Measurements from ENCODE around the gene SHROOM4.

The SHROOM4 gene

GRCh38 chrX:50813843-50814661, at the start of gene SHROOM4:
Gene SHROOM4, minus strand, starts transcription at chrX:50814194. Its CDS starts 176 bp downstream, at chrX:50814018.
- Histone ChIP-seq H3K4me1 (ENCODE audit: insufficient read depth, low read length) (no peaks in the 10 kb centered on the region), H3K36me3 (ENCODE audit: insufficient read depth, low read length) (no peaks in the 10 kb centered on the region), H3K27me3 (ENCODE audit: insufficient read depth, low read length) (peaks cover 23% of the 10 kb centered on the region), H2AFZ (ENCODE audit: low read depth, low read length) (peak within 1 kb of the TSS; percentile 95), H3K4me3 (ENCODE audit: low read length) (peak within 1 kb of the TSS; percentile 38), H3K9me3 (ENCODE audit: low read length) (no peaks in the 10 kb centered on the region)

GRCh38 chrX:50863471-50863870, 49.5 kb upstream of the SHROOM4 start:
- H3K4me3 ChIP-seq (ENCODE audit: low read length) = no peak overlapping the region
- no peaks in the 10 kb centered on the region for H3K4me1 ChIP-seq (ENCODE audit: insufficient read depth, low read length)
- no peak overlapping the region for H2AFZ ChIP-seq (ENCODE audit: low read depth, low read length)
- H3K9me3 ChIP-seq (ENCODE audit: low read length) = no peaks in the 10 kb centered on the region
- no peaks in the 10 kb centered on the region for H3K36me3 ChIP-seq (ENCODE audit: insufficient read depth, low read length)
- no peaks in the 10 kb centered on the region for H3K27me3 ChIP-seq (ENCODE audit: insufficient read depth, low read length)

GRCh38 chrX:50860518-50860917, 46.5 kb upstream of the SHROOM4 start:
- H3K27me3 ChIP-seq (ENCODE audit: insufficient read depth, low read length) = no peaks in the 10 kb centered on the region
- no peaks in the 10 kb centered on the region for H3K4me1 ChIP-seq (ENCODE audit: insufficient read depth, low read length)
- no peak overlapping the region for H2AFZ ChIP-seq (ENCODE audit: low read depth, low read length)
- H3K4me3 ChIP-seq (ENCODE audit: low read length) = no peak overlapping the region
- no peaks in the 10 kb centered on the region for H3K9me3 ChIP-seq (ENCODE audit: low read length)
- no peaks in the 10 kb centered on the region for H3K36me3 ChIP-seq (ENCODE audit: insufficient read depth, low read length)

GRCh38 chrX:50858548-50858947, 44.6 kb upstream of the SHROOM4 start:
- Histone ChIP-seq H3K27me3 (ENCODE audit: insufficient read depth, low read length) (no peaks in the 10 kb centered on the region), H3K4me3 (ENCODE audit: low read length) (no peak overlapping the region), H3K4me1 (ENCODE audit: insufficient read depth, low read length) (no peaks in the 10 kb centered on the region), H2AFZ (ENCODE audit: low read depth, low read length) (no peak overlapping the region), H3K36me3 (ENCODE audit: insufficient read depth, low read length) (no peaks in the 10 kb centered on the region), H3K9me3 (ENCODE audit: low read length) (no peaks in the 10 kb centered on the region)

GRCh38 chrX:50853399-50853798, 39.4 kb upstream of the SHROOM4 start:
- Histone ChIP-seq H3K27me3 (ENCODE audit: insufficient read depth, low read length) (no peaks in the 10 kb centered on the region), H3K36me3 (ENCODE audit: insufficient read depth, low read length) (no peaks in the 10 kb centered on the region), H2AFZ (ENCODE audit: low read depth, low read length) (no peak overlapping the region), H3K4me3 (ENCODE audit: low read length) (no peak overlapping the region), H3K4me1 (ENCODE audit: insufficient read depth, low read length) (no peaks in the 10 kb centered on the region), H3K9me3 (ENCODE audit: low read length) (no peaks in the 10 kb centered on the region)

- H3K4me3 ChIP-seq (ENCODE audit: low read length) = no peak overlapping the region
- no peaks in the 10 kb centered on the region for H3K9me3 ChIP-seq (ENCODE audit: low read length)
- H3K36me3 ChIP-seq (ENCODE audit: insufficient read depth, low read length) = no peaks in the 10 kb centered on the region
- no peaks in the 10 kb centered on the region for H3K27me3 ChIP-seq (ENCODE audit: insufficient read depth, low read length)
- H2AFZ ChIP-seq (ENCODE audit: low read depth, low read length) = no peak overlapping the region
- H3K4me1 ChIP-seq (ENCODE audit: insufficient read depth, low read length) = no peaks in the 10 kb centered on the region
These were observed 38.5 kb upstream of the SHROOM4 start for GRCh38 chrX:50852524-50852923.

GRCh38 chrX:50842221-50842620, 28.2 kb upstream of the SHROOM4 start:
- Histone ChIP-seq H3K4me1 (ENCODE audit: insufficient read depth, low read length) (no peaks in the 10 kb centered on the region), H2AFZ (ENCODE audit: low read depth, low read length) (no peak overlapping the region), H3K27me3 (ENCODE audit: insufficient read depth, low read length) (peaks cover 1% of the 10 kb centered on the region), H3K4me3 (ENCODE audit: low read length) (no peak overlapping the region), H3K9me3 (ENCODE audit: low read length) (no peaks in the 10 kb centered on the region), H3K36me3 (ENCODE audit: insufficient read depth, low read length) (no peaks in the 10 kb centered on the region)

GRCh38 chrX:50839730-50840129, 25.7 kb upstream of the SHROOM4 start:
- Histone ChIP-seq H3K36me3 (ENCODE audit: insufficient read depth, low read length) (no peaks in the 10 kb centered on the region), H3K9me3 (ENCODE audit: low read length) (no peaks in the 10 kb centered on the region), H3K4me3 (ENCODE audit: low read length) (no peak overlapping the region), H2AFZ (ENCODE audit: low read depth, low read length) (no peak overlapping the region), H3K27me3 (ENCODE audit: insufficient read depth, low read length) (peaks cover 2% of the 10 kb centered on the region), H3K4me1 (ENCODE audit: insufficient read depth, low read length) (no peaks in the 10 kb centered on the region)

- H3K4me3 ChIP-seq (ENCODE audit: low read length) = no peak overlapping the region
- no peaks in the 10 kb centered on the region for H3K9me3 ChIP-seq (ENCODE audit: low read length)
- no peaks in the 10 kb centered on the region for H3K4me1 ChIP-seq (ENCODE audit: insufficient read depth, low read length)
- no peak overlapping the region for H2AFZ ChIP-seq (ENCODE audit: low read depth, low read length)
- peaks cover 5% of the 10 kb centered on the region for H3K27me3 ChIP-seq (ENCODE audit: insufficient read depth, low read length)
- H3K36me3 ChIP-seq (ENCODE audit: insufficient read depth, low read length) = no peaks in the 10 kb centered on the region
These were observed 25.0 kb upstream of the SHROOM4 start for GRCh38 chrX:50838820-50839600.

- H3K4me1 ChIP-seq (ENCODE audit: insufficient read depth, low read length) = no peaks in the 10 kb centered on the region
- H3K9me3 ChIP-seq (ENCODE audit: low read length) = no peaks in the 10 kb centered on the region
- no peak overlapping the region for H3K4me3 ChIP-seq (ENCODE audit: low read length)
- no peak overlapping the region for H2AFZ ChIP-seq (ENCODE audit: low read depth, low read length)
- H3K27me3 ChIP-seq (ENCODE audit: insufficient read depth, low read length) = no peaks in the 10 kb centered on the region
- no peaks in the 10 kb centered on the region for H3K36me3 ChIP-seq (ENCODE audit: insufficient read depth, low read length)
These were observed 14.0 kb upstream of the SHROOM4 start for GRCh38 chrX:50827996-50828395.

- Histone ChIP-seq H3K4me1 (ENCODE audit: insufficient read depth, low read length) (no peaks in the 10 kb centered on the region), H2AFZ (ENCODE audit: low read depth, low read length) (no peak overlapping the region), H3K4me3 (ENCODE audit: low read length) (no peak overlapping the region), H3K36me3 (ENCODE audit: insufficient read depth, low read length) (no peaks in the 10 kb centered on the region), H3K9me3 (ENCODE audit: low read length) (no peaks in the 10 kb centered on the region), H3K27me3 (ENCODE audit: insufficient read depth, low read length) (no peaks in the 10 kb centered on the region)
These were observed 11.8 kb upstream of the SHROOM4 start for GRCh38 chrX:50825825-50826224.

- no peaks in the 10 kb centered on the region for H3K36me3 ChIP-seq (ENCODE audit: insufficient read depth, low read length)
- H3K4me3 ChIP-seq (ENCODE audit: low read length) = no peak overlapping the region
- no peak overlapping the region for H2AFZ ChIP-seq (ENCODE audit: low read depth, low read length)
- H3K27me3 ChIP-seq (ENCODE audit: insufficient read depth, low read length) = peaks cover 13% of the 10 kb centered on the region
- no peaks in the 10 kb centered on the region for H3K4me1 ChIP-seq (ENCODE audit: insufficient read depth, low read length)
- H3K9me3 ChIP-seq (ENCODE audit: low read length) = no peaks in the 10 kb centered on the region
These were observed 5.0 kb upstream of the SHROOM4 start for GRCh38 chrX:50818986-50819385.

GRCh38 chrX:50815120-50815519, 1.1 kb upstream of the SHROOM4 start:
- no peaks in the 10 kb centered on the region for H3K36me3 ChIP-seq (ENCODE audit: insufficient read depth, low read length)
- H2AFZ ChIP-seq (ENCODE audit: low read depth, low read length) = no peak overlapping the region
- H3K4me3 ChIP-seq (ENCODE audit: low read length) = no peak overlapping the region
- no peaks in the 10 kb centered on the region for H3K9me3 ChIP-seq (ENCODE audit: low read length)
- peaks cover 23% of the 10 kb centered on the region for H3K27me3 ChIP-seq (ENCODE audit: insufficient read depth, low read length)
- H3K4me1 ChIP-seq (ENCODE audit: insufficient read depth, low read length) = no peaks in the 10 kb centered on the region
